Suppressor macrophage treated with lipopolysaccharide for 4 hours (primary cell): ENCODE measurements around the gene AKR1C4.
"Not testable (repeated sequence)": the region's sequence is repeated elsewhere in the genome, so short reads cannot be mapped to it uniquely, and the experiment has no call there.

Experiments
- DNase-seq: peaks from one replicate; pipeline ENCODE4 v3.0.0-alpha.2; 2020

AKR1C4 gene

DNA sequence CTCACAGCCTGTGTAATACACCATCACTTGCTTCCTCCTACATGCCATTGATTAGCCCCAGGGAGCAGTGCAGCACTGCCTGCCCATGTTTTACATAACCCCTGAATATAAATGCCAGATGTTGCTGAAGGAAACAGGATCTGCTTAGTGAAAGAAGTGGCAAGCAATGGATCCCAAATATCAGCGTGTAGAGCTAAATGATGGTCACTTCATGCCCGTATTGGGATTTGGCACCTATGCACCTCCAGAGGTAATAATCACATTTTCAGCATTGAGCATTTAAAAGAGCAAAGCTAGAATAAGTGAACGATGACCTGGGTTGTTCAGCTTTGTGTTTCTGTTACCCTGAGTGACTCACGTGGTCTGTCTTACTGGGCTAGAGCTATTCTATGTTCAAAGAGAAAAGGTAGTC, at the start of gene AKR1C4:
AKR1C4 (plus strand) TSS at position 136 of the 412 bp plus-strand sequence; CDS start at position 167, 31 bp downstream.
- DNase-seq, result no peak

GRCh38 chr10:5146920-5147254, 49.8 kb upstream of the AKR1C4 start:
- DNase-seq, result no peak

DNA sequence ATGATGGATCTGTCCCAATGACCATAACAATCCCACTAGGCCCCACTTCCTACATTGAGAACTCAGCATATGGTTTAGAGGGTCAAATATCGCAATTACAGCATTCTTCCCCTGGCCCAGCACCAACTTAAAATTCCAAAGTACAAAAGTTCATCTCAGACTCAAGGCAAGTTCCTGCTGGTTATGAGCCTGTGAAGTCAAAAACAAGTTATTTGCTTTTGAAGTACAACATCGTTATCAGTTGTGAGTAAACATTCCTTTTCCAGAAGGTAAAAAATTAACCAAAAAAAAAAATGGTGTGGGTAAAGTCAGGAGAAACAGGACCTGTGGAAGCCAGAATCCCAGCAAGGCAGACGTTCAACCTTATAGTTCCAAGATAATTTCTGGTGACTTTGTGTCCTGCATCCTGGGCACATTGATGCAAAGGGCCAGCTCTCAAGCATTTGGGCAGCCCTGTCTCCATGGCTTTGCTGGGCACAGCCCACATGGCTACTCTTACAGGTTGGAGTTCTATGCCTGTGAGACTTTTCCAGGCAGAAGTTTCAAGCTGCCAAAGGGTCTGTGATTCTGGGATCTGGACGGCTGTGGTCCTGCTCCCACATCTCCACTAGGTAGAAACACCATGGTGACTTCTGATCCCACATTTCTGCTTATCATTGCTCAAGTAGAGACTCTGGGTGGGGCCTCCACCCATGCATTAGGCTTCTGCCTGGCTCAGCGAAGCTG, 49.2 kb upstream of the AKR1C4 start:
- DNase-seq, result no peak

GRCh38 chr10:5147981-5148677, 48.5 kb upstream of the AKR1C4 start:
- DNase-seq, result no peak

GRCh38 chr10:5148678-5149032, 48.0 kb upstream of the AKR1C4 start:
- no peak for DNase-seq

DNA sequence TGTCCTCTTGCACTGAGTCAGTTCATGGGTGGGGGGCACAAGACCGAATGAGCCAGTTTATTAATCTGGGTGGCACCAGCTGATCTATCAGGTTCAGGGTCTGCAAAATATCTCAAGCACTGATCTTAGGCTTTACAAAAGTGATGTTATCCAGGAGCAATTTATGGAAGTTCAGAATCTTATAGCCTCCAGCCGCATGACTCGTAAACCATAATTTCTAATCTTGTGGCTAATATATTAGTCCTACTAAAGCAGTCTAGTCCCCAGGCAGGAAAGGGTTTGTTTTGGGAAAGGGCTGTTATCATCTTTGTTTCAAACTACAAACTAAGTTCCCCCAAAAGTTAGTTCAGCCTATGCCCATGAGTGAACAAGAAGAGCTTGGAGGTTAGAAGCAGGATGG, 45.6 kb upstream of the AKR1C4 start:
- no peak for DNase-seq

GRCh38 chr10:5155951-5156350, 40.7 kb upstream of the AKR1C4 start:
- no peak for DNase-seq

DNA sequence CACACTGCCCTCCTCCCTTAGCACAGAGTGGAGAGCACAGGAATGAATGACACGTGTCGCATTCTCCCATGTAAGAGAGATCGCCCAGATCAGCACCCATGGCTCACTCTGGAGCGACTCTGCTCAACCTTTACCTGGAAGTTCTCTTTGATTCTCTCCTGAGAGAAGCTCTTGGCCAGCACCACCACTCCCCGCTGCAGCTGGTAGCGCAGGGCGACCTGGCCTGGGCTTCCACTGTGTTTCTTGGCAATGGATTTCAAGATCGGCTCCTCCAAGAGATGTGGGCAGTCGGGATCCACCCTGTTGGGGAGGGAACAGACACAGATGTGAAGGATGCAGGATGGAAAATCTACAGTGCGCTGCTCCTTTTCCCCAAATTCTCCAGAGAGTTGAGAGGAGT, 39.1 kb upstream of the AKR1C4 start:
- no peak for DNase-seq

DNA sequence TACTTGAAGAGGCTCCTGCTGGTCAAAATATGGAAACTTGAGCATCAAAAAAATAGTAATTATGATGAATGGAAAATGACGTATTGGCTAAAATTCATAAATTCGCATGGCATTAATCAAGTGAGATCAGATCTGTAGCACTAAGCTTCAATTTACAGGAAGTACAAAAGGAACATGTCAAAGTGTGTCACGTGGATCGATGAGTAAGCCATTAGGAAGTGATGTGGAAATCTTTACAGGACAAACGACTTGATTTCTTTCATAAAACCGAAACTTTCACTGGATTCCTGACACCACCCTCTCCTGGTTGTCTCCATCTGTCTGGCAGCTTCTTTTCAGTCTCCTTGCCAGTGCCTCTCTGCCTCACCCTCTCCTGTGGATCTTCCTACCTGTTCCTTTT, 37.5 kb upstream of the AKR1C4 start:
- DNase-seq, result peak; percentile 44

DNA sequence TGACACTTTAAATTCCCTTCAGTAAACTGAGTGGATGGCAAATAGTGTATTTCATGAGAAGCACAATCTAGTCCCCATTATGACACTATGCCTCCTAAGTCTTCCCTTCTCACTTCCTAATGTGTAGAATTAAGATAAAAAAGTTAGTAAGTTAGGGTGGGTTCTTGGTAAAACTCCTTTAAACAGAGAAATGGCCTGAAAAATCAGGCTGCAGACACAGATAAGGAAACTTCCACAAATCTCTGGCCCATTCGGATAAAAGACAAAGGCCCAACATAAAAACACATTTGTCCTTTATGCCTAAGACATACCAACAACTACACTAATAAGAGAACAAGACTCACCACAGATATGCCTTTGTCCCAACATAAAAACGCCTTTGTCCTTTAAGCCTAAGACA, 33.1 kb upstream of the AKR1C4 start:
- no peak for DNase-seq

DNA sequence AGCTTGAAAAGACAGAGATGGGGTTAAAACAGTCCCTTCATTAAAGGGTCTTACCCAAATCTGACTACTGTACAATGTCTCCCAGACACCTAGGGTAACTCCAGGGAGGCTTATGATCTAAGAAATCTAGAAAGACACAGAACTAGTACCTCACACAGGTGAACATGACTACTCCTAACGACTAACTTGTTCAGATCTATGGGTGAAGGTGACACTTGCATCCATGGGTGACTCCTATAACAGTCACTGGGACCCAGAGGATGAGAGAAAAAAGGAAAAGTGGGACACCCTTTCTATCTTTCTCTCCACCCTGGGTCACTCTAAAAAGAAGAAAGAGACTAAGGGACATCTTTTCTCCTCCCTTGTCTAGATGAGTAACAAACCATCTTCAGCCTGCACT, 30.9 kb upstream of the AKR1C4 start:
- DNase-seq, result no peak

GRCh38 chr10:5168897-5169420, 27.7 kb upstream of the AKR1C4 start:
- DNase-seq, result no peak

DNA sequence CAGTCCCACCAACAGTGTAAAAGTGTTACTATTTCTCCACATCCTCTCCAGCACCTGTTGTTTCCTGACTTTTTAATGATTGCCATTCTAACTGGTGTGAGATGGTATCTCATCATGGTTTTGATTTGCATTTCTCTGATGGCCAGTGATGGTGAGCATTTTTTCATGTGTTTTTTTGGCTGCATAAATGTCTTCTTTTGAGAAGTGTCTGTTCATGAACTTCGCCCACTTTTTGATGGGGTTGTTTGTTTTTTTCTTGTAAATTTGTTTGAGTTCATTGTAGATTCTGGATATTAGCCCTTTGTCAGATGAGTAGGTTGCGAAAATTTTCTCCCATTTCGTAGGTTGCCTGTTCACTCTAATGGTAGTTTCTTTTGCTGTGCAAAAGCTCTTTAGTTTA, 21.1 kb upstream of the AKR1C4 start:
- DNase-seq, result not testable (repeated sequence)

GRCh38 chr10:5180503-5180902, 16.1 kb upstream of the AKR1C4 start:
- DNase-seq, result not testable (repeated sequence)

DNA sequence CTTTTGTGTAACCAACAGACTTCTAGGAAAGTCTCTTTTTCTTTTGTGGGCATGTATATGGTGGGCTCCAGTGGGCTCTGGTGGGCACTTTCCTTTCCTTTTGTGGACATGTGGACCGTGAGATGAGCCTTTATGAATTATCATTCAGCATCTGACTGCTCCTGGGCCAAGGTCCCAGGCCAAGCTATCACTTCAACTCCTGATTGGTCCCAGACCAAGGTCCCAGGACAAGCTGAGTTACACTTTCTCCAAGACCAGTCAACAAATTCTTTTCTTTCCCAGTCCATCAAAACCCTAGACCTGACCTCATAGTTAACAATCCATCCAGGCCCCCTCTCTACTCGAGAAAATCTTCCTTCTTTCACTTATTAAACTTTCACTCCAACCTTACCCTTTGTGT, 12.7 kb upstream of the AKR1C4 start:
- DNase-seq, result no peak

DNA sequence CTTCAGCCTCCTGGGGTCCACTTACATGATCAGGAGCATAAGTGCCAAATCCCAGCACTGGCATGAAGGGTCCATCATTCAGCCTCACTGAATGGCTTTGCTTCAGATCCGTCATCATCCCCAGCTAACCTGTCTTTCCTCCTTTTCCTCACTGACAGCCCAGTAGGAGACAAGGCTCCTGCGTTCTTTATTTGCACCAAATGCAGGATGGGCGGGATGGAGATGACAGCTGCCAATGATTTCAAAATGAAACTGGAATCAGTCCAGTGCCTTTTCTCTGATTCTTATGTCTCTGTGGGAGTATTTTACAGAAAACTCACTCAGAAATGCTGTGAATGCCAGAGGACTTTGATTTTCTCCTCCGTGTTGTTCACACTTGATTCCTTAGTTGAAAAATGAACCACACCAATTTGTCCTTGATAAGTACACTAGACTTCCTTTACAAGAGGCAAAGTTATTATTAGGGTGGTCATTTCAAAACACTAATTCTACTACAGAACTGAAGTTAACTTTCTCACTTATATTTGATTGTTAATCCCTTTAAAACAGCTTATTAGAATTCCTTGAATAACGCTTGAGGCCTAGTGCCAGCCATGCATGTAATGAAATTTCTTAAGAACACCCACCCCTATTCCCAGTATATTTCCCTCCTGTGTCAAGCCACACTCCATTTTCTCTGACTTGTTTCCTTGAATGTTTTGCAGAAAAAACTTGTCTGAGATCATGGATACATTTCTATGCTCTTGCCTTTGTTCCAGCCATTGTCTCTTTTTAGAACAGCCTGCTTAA, 11.5 kb upstream of the AKR1C4 start, which contains the start of gene AKR1C8:
AKR1C8 (minus strand) TSS at position 164 of the 789 bp plus-strand sequence; CDS start at position 118, 46 bp downstream.
- no peak for DNase-seq

DNA sequence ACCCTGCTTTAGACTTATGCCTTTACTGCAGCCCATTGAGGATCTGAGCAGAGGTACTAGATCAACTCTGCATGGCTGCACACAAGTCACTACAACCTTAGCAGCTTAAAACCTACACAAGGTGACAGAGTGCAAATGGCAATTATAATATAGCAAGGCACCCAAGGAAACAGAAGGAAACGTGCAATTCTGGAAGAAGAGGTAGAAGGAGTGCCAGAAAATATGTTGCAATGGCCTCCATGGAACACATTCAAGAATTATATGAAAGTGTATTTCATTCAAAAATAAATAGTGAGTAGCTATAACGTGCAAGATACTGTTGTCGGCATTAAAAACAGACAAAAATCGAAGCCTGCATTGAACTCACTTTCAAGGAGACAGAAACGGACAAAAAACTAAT, 8.8 kb upstream of the AKR1C4 start:
- no peak for DNase-seq

- DNase-seq, result no peak
Observed at GRCh38 chr10:5188358-5188757, 8.3 kb upstream of the AKR1C4 start.

DNA sequence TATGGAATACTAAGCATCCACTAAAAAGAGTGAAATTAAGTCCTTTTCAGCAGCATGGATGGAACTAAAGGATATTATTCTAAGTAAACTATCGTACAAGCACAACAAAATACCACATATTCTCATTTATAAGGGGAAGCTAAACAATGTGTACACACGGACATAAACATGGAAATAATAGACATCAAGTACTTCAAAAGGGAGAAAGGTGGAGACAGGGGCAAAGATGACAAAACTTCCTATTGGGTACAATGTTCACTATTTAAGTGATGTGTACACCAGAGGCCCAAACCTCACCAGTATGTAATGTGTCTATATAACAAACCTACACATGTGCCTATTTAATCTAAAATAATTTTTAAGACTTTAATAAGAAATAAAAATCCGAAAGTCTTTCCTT, 2.2 kb upstream of the AKR1C4 start:
- DNase-seq, result no peak

- no peak for DNase-seq
Observed at GRCh38 chr10:5195727-5196374, 786 bp upstream of the AKR1C4 start.

GRCh38 chr10:5198386-5198785, 1.7 kb downstream of the AKR1C4 start:
- DNase-seq, result no peak

GRCh38 chr10:5199398-5199797, 2.8 kb downstream of the AKR1C4 start:
- DNase-seq, result no peak

DNA sequence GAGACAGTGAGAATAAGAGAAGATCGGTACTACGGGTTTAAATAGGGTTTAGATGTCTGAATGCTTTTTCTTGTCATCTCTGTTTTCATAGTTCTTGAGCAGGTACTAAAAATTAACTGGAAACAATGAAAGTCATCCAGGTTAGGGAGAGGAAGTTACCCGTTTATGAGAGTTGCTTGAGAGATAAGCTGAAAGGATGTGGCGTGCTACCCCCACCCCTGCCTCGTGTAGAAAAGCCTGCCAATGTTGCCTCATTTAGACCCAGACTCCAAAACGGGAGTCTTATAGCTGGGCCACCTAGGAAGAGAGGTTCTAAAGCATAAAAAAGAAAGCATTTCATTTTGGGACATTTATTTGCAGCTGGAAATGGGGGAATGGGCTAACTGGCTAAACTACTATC, 10.2 kb downstream of the AKR1C4 start:
- DNase-seq, result no peak
